Hindlimb muscle (tissue), 1 donor: ENCODE measurements around the gene ATG7. TPM values are rescaled to one million over a fixed set of nuclear protein-coding genes. Genes with fewer than 3 reads are reported as not detected.
"Not testable (repeated sequence)": the region's sequence is repeated elsewhere in the genome, so short reads cannot be mapped to it uniquely, and the experiment has no call there.

Source experiments
- DNase-seq: peaks from one replicate; pipeline ENCODE4 v3.0.0-alpha.2; 2013
- polyA plus RNA-seq: library from polyadenylated mRNA; unstranded; fragments of 120-200 nt; gene quantifications from one replicate; pipeline ENCODE4 v1.2.1, GENCODE V29; 2013; ENCODE audit not compliant: insufficient read length

The ATG7 gene
- polyA plus RNA-seq, 1 donor: 15.0 TPM

GRCh38 chr3:11434563-11435096, 162.4 kb downstream of the ATG7 start:
- DNase-seq: peak; percentile 61

- no peak for DNase-seq
These were observed 163.4 kb downstream of the ATG7 start for GRCh38 chr3:11435440-11436165.

- no peak for DNase-seq
These were observed 164.6 kb downstream of the ATG7 start for GRCh38 chr3:11436775-11437174.

GRCh38 chr3:11437506-11437905, 165.3 kb downstream of the ATG7 start:
- DNase-seq: no peak

GRCh38 chr3:11438646-11439045, 166.4 kb downstream of the ATG7 start:
- no peak for DNase-seq

- DNase-seq: not testable (repeated sequence)
These were observed 169.1 kb downstream of the ATG7 start for GRCh38 chr3:11441346-11441745.

- DNase-seq: no peak
These were observed 172.2 kb downstream of the ATG7 start for GRCh38 chr3:11444404-11444803.

GRCh38 chr3:11445193-11445592, 173.0 kb downstream of the ATG7 start:
- DNase-seq: not testable (repeated sequence)

GRCh38 chr3:11445883-11446282, 173.7 kb downstream of the ATG7 start:
- peak; percentile 58 for DNase-seq

- no peak for DNase-seq
These were observed 175.5 kb downstream of the ATG7 start for GRCh38 chr3:11447584-11448200.

- DNase-seq: no peak
These were observed 177.8 kb downstream of the ATG7 start for GRCh38 chr3:11450015-11450414.

- no peak for DNase-seq
These were observed 180.1 kb downstream of the ATG7 start for GRCh38 chr3:11452312-11452711.

- peak; percentile 77 for DNase-seq
These were observed 181.0 kb downstream of the ATG7 start for GRCh38 chr3:11452885-11453847.

- no peak for DNase-seq
These were observed 183.8 kb downstream of the ATG7 start for GRCh38 chr3:11455956-11456355.

- no peak for DNase-seq
These were observed 184.9 kb downstream of the ATG7 start for GRCh38 chr3:11457135-11457534.

GRCh38 chr3:11459186-11459824, 187.1 kb downstream of the ATG7 start:
- peak; percentile 37 for DNase-seq

GRCh38 chr3:11461226-11461625, 189.0 kb downstream of the ATG7 start:
- DNase-seq: no peak

GRCh38 chr3:11462673-11463072, 190.5 kb downstream of the ATG7 start:
- DNase-seq: not testable (repeated sequence)

- no peak for DNase-seq
These were observed 191.4 kb downstream of the ATG7 start for GRCh38 chr3:11463591-11463990.

GRCh38 chr3:11464356-11464755, 192.2 kb downstream of the ATG7 start:
- no peak for DNase-seq

- DNase-seq: peak; percentile 85
These were observed 193.8 kb downstream of the ATG7 start for GRCh38 chr3:11465744-11466616.
